Measurements from ENCODE around the gene PLCB4. TPM values are rescaled to one million over a fixed set of nuclear protein-coding genes. Genes with fewer than 3 reads are reported as not detected.

The PLCB4 gene
- total RNA-seq, 4 donors from 2014 or later, result 30.7 to 61.8 (median 47.6) TPM

DNA sequence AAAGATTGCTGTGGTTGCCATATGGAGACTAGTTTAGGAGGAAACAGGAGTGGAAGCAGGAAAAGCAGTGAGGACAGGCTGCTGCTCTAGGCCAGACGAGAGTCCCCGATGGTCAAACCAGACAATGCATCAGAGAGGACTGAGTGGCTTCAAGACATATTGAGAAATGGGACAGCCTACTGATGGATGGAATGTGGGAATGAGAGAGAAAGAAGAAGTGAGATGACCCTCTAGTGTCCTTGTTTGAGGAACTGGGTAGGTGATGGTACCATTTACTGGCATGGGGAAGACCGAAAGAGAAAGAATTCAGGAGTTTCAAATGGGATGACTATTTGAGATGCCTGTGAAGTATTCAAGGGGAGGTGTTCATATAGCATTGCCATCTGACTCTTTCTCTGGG is 333.7 kb downstream of the PLCB4 start:
- no peaks in the 10 kb centered on the region for H3K4me1 ChIP-seq
- H3K27ac ChIP-seq (replicated peaks in 1 of 4), result no peak overlapping the region
- H3K27me3 ChIP-seq, result no peaks in the 10 kb centered on the region
- TF ChIP-seq POLR2A (IDR thresholded peaks at IDR 0.05; ENCODE audit: low read depth) (no peak), EP300 (IDR thresholded peaks at IDR 0.05) (no peak), POLR2AphosphoS5 (IDR thresholded peaks at IDR 0.05) (no peak)
- TF ChIP-seq, protein P1, sequence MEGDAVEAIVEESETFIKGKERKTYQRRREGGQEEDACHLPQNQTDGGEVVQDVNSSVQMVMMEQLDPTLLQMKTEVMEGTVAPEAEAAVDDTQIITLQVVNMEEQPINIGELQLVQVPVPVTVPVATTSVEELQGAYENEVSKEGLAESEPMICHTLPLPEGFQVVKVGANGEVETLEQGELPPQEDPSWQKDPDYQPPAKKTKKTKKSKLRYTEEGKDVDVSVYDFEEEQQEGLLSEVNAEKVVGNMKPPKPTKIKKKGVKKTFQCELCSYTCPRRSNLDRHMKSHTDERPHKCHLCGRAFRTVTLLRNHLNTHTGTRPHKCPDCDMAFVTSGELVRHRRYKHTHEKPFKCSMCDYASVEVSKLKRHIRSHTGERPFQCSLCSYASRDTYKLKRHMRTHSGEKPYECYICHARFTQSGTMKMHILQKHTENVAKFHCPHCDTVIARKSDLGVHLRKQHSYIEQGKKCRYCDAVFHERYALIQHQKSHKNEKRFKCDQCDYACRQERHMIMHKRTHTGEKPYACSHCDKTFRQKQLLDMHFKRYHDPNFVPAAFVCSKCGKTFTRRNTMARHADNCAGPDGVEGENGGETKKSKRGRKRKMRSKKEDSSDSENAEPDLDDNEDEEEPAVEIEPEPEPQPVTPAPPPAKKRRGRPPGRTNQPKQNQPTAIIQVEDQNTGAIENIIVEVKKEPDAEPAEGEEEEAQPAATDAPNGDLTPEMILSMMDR (IDR thresholded peaks at IDR 0.05), result no peak
- intact Hi-C loops (cut with DNase I), result no loop called here
- no peaks in the 10 kb centered on the region for H3K9me3 ChIP-seq
- WGBS, result 98% methylated on average over 3 of the region's 3 CpGs
- no peak overlapping the region for H3K4me3 ChIP-seq
- H3K36me3 ChIP-seq, result peaks cover 15 to 43% (median 30%) of the 10 kb centered on the region in 4 donors
- no peak for DNase-seq (ENCODE audit: extremely low spot score)

DNA sequence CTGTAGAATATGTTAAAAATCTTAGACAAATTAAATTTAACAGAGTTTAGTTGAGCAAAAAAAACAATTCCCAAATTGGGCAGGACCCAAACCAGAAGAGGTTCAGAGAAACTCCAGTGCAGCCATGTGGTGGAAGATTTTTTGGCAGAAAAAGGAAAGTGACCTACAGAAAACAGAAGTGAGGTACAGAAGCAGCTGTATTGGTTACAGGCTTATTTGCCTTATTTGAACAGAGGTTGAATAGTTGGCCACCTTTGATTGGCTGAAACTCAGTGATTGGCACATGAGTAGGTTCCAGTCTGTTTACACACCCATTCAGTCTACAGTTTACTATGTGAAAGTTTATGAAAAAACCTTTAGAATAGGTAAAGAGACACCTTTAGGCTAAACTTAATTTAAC is 334.6 kb downstream of the PLCB4 start:
- Histone ChIP-seq H3K27me3 (no peaks in the 10 kb centered on the region), H3K27ac (replicated peaks in 1 of 4) (no peak overlapping the region), H3K4me1 (no peaks in the 10 kb centered on the region), H3K36me3 (peaks cover 15 to 44% (median 32%) of the 10 kb centered on the region in 4 donors), H3K4me3 (no peak overlapping the region), H3K9me3 (no peaks in the 10 kb centered on the region)
- TF ChIP-seq POLR2AphosphoS5 (IDR thresholded peaks at IDR 0.05) (no peak), EP300 (IDR thresholded peaks at IDR 0.05) (no peak), POLR2A (IDR thresholded peaks at IDR 0.05; ENCODE audit: low read depth) (no peak)
- TF ChIP-seq, protein P1 (IDR thresholded peaks at IDR 0.05), result no peak
- no peak for DNase-seq (ENCODE audit: extremely low spot score)
- intact Hi-C loops (cut with DNase I), result no loop called here

DNA sequence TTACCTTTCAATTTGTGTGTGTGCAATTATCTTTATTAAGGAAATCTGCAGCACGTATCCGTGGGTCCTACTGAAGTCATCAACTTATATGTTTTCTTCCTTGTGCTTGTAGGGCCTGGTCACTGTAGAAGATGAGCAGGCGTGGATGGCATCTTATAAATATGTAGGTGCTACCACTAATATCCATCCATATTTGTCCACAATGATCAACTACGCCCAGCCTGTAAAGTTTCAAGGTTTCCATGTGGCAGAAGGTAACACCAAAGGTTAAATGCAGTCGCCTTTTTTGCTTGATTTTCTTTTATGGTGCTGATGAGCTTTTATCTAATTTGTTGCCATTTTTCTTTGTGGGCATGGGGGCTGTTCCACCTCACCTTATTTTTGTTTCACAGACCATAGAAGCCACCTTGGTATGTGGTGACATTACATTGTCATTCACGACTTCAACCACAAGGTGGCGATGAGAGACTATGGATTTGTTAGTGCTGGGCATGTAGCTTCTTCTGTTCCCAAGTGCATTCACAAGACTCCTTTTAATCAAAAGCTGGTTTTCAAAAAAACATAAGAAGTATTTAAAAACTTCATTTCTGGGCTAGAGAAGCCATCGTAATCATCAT is 339.0 kb downstream of the PLCB4 start:
- Histone ChIP-seq H3K36me3 (peaks cover 4 to 54% (median 35%) of the 10 kb centered on the region in 4 donors), H3K4me3 (no peak overlapping the region), H3K27me3 (no peaks in the 10 kb centered on the region), H3K4me1 (no peaks in the 10 kb centered on the region), H3K27ac (replicated peaks in 1 of 4) (no peak overlapping the region), H3K9me3 (no peaks in the 10 kb centered on the region)
- intact Hi-C loops (cut with DNase I), result loop anchor here (1.0 kb wide), 1 partner anchor 200 kb away; no protein-coding TSS in a partner anchor
- WGBS, result 43% methylated on average over 8 of the region's 8 CpGs
- no peak for DNase-seq (ENCODE audit: extremely low spot score)
- TF ChIP-seq POLR2A (IDR thresholded peaks at IDR 0.05; ENCODE audit: low read depth), result no peak
- TF ChIP-seq, protein P1 (IDR thresholded peaks at IDR 0.05), result peak; percentile 76 to 81 (median 77)

DNA sequence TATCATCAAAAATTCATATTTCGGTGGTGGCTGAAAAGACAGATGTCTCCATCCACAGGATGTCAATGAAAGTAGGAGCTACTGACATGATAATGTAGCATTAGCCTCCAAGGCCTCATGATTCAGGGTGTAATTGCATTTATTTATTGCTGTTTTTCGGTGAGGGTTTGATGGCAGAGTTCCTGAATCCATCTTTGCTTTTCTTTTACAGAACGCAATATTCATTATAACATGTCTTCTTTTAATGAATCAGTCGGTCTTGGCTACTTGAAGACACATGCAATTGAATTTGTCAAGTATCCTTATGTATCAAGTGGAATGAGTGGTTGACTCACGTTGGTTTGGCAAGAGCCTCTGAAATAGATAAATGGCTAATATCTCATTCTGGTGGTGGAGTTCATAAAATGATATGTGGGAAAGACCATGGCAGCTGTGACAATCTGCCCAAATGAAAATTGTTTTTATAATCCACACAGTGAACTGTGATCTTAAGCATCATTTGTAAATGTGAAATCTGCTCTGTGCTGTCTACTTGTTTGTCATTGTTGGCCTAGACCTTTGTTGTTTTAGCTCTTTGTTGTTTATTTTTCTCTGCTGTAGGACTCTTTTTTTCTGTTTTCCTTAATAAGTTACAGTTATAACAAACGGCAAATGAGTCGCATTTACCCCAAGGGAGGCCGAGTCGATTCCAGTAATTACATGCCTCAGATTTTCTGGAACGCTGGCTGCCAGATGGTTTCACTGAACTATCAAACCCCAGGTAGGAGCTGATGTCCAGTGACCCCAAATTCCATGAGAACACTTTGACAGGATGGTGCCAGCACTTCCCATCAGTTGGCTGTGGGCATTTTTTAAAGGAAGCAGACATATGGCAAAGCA is 339.8 kb downstream of the PLCB4 start:
- H3K27me3 ChIP-seq, result no peaks in the 10 kb centered on the region
- DNase-seq (ENCODE audit: extremely low spot score), result no peak
- H3K27ac ChIP-seq (replicated peaks in 1 of 4), result no peak overlapping the region
- no peak overlapping the region for H3K4me3 ChIP-seq
- H3K9me3 ChIP-seq, result no peaks in the 10 kb centered on the region
- TF ChIP-seq EP300 (IDR thresholded peaks at IDR 0.05), result no peak
- no peak for TF ChIP-seq POLR2AphosphoS5 (IDR thresholded peaks at IDR 0.05)
- intact Hi-C loops (cut with DNase I), result loop anchor here (1.0 kb wide), 1 partner anchor 200 kb away; no protein-coding TSS in a partner anchor
- WGBS, result 69% methylated on average over 10 of the region's 10 CpGs
- H3K36me3 ChIP-seq, result peaks cover 4 to 55% (median 34%) of the 10 kb centered on the region in 4 donors
- no peaks in the 10 kb centered on the region for H3K4me1 ChIP-seq

DNA sequence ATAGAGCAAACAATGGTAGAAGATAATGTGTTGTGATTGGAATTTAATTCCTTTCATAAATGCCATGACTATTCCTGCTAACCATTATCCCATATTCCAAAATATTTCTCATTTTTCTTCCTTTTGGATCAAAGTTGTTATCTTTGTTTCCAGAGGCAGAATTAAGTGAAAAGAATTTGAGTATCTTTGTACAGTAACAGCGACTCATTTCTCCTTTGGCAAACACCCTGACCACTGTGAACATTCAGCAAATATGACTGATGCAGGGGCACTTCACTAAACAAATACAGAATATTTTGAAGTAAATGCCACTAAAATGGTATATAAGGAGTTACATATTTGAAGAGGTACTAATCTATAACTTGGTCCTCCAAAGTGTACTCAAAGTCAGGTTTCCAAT is 340.5 kb downstream of the PLCB4 start:
- peaks cover 4 to 55% (median 37%) of the 10 kb centered on the region in 4 donors for H3K36me3 ChIP-seq

More for the DNA sequence above, 340.5 kb downstream of the PLCB4 start:
- no peak overlapping the region for H3K27ac ChIP-seq (replicated peaks in 1 of 4)
- DNase-seq (ENCODE audit: extremely low spot score), result no peak
- no peak overlapping the region for H3K4me3 ChIP-seq
- H3K9me3 ChIP-seq, result no peaks in the 10 kb centered on the region
- whole genome bisulfite sequencing, result 87% methylated on average over 1 of the region's 1 CpG
- intact Hi-C loops (cut with DNase I), result no loop called here
- no peaks in the 10 kb centered on the region for H3K27me3 ChIP-seq
- H3K4me1 ChIP-seq, result no peaks in the 10 kb centered on the region
- TF ChIP-seq POLR2AphosphoS5 (IDR thresholded peaks at IDR 0.05) (no peak), EP300 (IDR thresholded peaks at IDR 0.05) (no peak), POLR2A (IDR thresholded peaks at IDR 0.05; ENCODE audit: low read depth) (no peak)
- TF ChIP-seq, protein P1 (IDR thresholded peaks at IDR 0.05), result no peak
